NT2/D1 (cell line): ENCODE results near the gene TM6SF1.

Experiments
- SUZ12 ChIP-seq: IDR thresholded peaks from 2 replicates; pipeline ENCODE4 v1.6.1; 2011; ENCODE audit not compliant: insufficient read length, insufficient read depth; ENCODE audit errors: extremely low read depth
- YY1 ChIP-seq: IDR thresholded peaks from 2 replicates; pipeline ENCODE4 v1.6.1; 2011; ENCODE audit not compliant: insufficient read length, insufficient read depth
- ZNF274 ChIP-seq: IDR thresholded peaks from 2 replicates; pipeline ENCODE4 v1.6.1; 2011; ENCODE audit warnings: mild to moderate bottlenecking, low read depth, low read length

DNA sequence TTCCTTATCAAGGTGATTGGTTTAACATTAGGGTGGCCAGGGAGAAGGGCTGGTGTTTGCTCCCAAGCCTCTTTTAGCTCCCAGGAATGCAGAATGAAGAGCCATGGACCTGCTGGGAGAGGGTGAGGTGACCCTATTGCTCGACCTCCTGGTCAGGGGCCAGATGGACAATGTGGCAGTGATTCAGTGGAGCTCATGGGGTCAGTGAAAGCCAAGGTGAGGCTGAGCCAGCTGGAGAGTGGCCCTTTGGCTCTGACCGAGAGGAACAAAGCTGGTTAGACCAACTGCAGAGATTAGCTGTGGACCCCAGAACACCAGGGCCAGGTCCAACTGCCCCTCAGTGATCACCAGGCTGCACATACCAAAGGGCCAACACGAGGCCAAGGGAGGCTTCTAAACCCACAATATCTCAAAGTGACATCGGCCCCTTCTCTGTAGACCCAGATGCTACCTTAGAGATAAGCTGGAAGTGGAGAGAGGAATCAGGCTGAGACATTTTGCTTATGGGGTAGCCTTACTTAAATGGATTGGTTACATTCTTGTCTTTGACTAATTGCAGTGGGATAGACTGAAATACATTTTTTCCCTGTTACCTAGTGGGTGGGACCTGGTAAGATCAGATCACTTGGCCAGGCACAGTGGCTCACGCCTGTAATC is 24.6 kb upstream of the TM6SF1 start:
- no peak for TF ChIP-seq YY1
- no peak for TF ChIP-seq ZNF274
- TF ChIP-seq SUZ12: no peak
